BE2C (cell line): Measurements from ENCODE around the gene PORCN.

Source experiments
- DNase-seq: peaks from one replicate; pipeline ENCODE4 v3.0.0-alpha.2; 2020
- H3K27me3 ChIP-seq: fragments of 250-450 bp; sonication (Bioruptor Pico); 2 replicates; pipeline ENCODE4 v1.5.1; 2020; ENCODE audit warnings: mild to moderate bottlenecking
- H3K36me3 ChIP-seq: fragments of 250-450 bp; sonication (Bioruptor Pico); 2 replicates; pipeline ENCODE4 v1.5.1; 2020; ENCODE audit warnings: mild to moderate bottlenecking
- H3K4me1 ChIP-seq: fragments of 250-450 bp; sonication (Bioruptor Pico); 2 replicates; pipeline ENCODE4 v1.5.1; 2020
- H3K4me3 ChIP-seq: 2 replicates; pipeline ENCODE4 v1.5.1; 2011; ENCODE audit warnings: low read depth, low read length
- H3K9me3 ChIP-seq: fragments of 250-450 bp; sonication (Bioruptor Pico); 2 replicates; pipeline ENCODE4 v1.5.1; 2020
- CTCF ChIP-seq: IDR thresholded peaks from 2 replicates; pipeline ENCODE4 v1.5.1; 2012; ENCODE audit warnings: mild to moderate bottlenecking, low read depth, low read length

Gene PORCN

DNA sequence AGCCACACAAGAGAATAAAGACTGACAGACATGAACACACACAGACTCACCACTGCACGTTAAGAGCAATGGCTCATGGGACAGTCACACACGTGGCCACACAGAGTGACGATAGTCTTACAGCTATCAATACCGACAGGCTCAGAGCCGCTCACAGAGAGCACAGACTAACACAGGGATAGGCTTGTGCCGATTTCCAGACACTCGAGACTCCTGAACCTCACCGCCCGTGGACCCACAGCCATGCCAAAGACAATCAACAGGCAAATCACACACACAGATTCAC is 38.0 kb upstream of the PORCN start:
- TF ChIP-seq CTCF, result no peak
- no peaks in the 10 kb centered on the region for H3K27me3 ChIP-seq
- H3K4me1 ChIP-seq, result no peaks in the 10 kb centered on the region
- H3K36me3 ChIP-seq, result no peaks in the 10 kb centered on the region
- DNase-seq, result no peak
- H3K4me3 ChIP-seq, result no peak overlapping the region
- H3K9me3 ChIP-seq, result no peaks in the 10 kb centered on the region

GRCh38 chrX:48471504-48471903 is 37.3 kb upstream of the PORCN start:
- no peak for TF ChIP-seq CTCF
- Histone ChIP-seq H3K4me3 (no peak overlapping the region), H3K9me3 (no peaks in the 10 kb centered on the region), H3K27me3 (no peaks in the 10 kb centered on the region), H3K4me1 (no peaks in the 10 kb centered on the region), H3K36me3 (no peaks in the 10 kb centered on the region)
- DNase-seq, result no peak

GRCh38 chrX:48472225-48472624 is 36.6 kb upstream of the PORCN start:
- no peak for DNase-seq

GRCh38 chrX:48472851-48473703 is 35.7 kb upstream of the PORCN start:
- DNase-seq, result no peak
- Histone ChIP-seq H3K27me3 (no peaks in the 10 kb centered on the region), H3K4me3 (no peak overlapping the region), H3K36me3 (no peaks in the 10 kb centered on the region), H3K9me3 (no peaks in the 10 kb centered on the region), H3K4me1 (no peaks in the 10 kb centered on the region)
- no peak for TF ChIP-seq CTCF

More at GRCh38 chrX:48472225-48472624, 36.6 kb upstream of the PORCN start:
- Histone ChIP-seq H3K4me1 (no peaks in the 10 kb centered on the region), H3K4me3 (no peak overlapping the region), H3K9me3 (no peaks in the 10 kb centered on the region), H3K27me3 (no peaks in the 10 kb centered on the region), H3K36me3 (no peaks in the 10 kb centered on the region)
- no peak for TF ChIP-seq CTCF

DNA sequence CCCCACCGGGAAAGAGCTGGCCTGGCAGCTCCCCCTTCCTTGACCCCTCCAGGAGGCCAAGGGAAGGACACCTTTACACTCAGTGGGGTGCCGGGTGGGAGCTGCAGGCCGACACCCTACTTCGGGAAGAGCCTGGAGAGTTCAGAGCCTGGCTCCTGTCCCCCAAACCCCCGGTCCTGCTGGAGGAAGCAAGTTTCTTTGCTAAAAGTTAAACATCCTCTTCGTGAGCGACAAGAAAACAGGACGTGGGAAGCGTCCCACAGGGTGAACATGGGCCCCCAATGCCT is 35.1 kb upstream of the PORCN start:
- Histone ChIP-seq H3K36me3 (peaks cover 2% of the 10 kb centered on the region; the same call in 1 of the 2 replicates), H3K27me3 (no peaks in the 10 kb centered on the region), H3K4me1 (no peaks in the 10 kb centered on the region), H3K4me3 (no peak overlapping the region), H3K9me3 (no peaks in the 10 kb centered on the region)
- no peak for DNase-seq
- no peak for TF ChIP-seq CTCF

DNA sequence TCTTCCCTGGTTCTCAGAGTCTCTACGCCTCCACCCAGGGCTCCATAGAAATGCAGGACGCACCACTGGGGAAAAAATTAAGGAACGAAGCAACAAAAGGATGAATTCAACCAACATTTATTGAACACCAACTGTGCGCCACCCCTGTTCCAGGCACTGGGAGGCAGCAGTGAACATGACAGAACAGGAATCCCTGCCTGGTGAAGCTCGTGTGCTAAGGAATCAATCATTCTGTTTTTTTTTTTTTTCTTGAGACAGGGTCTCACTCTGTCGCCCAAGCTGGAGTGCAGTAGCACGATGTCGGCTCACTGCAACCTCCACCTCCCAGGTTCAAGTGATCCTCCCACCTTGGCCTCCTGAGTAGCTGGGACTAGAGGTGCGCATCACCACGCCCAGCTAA is 34.7 kb upstream of the PORCN start:
- TF ChIP-seq CTCF, result peak; percentile 35
- DNase-seq, result peak; percentile 27
- peaks cover 4% of the 10 kb centered on the region for H3K36me3 ChIP-seq
- H3K4me1 ChIP-seq, result no peaks in the 10 kb centered on the region
- H3K27me3 ChIP-seq, result no peaks in the 10 kb centered on the region
- no peaks in the 10 kb centered on the region for H3K9me3 ChIP-seq
- H3K4me3 ChIP-seq, result no peak overlapping the region
